ENCODE measurements around the gene VGLL2. TPM values are rescaled to one million over a fixed set of nuclear protein-coding genes. Genes with fewer than 3 reads are reported as not detected.

VGLL2 gene
- total RNA-seq, 4 donors from 2014 or later: not detected

GRCh38 chr6:117276778-117277316 lies 11.5 kb downstream of the VGLL2 start:
- TF ChIP-seq CTCF (IDR thresholded peaks at IDR 0.05; ENCODE audit: low read depth): no peak

DNA sequence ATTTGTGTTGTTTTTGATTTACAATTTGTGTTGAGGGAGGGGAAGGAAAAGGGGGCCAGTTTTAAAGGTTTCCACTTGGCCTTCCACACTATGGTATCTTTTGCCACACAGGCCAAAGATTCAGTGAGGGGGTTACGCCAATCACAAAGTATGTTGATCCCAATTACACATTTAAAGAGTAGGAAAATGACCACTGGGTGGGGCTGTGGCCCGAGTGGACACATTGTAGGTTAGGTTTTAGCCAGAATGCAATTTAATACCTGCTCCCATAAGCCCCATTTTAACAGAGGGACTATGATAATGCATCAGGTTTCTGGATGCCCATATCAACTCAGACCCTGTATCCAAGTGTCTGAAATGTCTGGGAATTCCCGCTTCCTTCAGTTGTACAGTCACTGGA lies 15.6 kb downstream of the VGLL2 start:
- TF ChIP-seq CTCF (IDR thresholded peaks at IDR 0.05; ENCODE audit: low read depth): no peak

DNA sequence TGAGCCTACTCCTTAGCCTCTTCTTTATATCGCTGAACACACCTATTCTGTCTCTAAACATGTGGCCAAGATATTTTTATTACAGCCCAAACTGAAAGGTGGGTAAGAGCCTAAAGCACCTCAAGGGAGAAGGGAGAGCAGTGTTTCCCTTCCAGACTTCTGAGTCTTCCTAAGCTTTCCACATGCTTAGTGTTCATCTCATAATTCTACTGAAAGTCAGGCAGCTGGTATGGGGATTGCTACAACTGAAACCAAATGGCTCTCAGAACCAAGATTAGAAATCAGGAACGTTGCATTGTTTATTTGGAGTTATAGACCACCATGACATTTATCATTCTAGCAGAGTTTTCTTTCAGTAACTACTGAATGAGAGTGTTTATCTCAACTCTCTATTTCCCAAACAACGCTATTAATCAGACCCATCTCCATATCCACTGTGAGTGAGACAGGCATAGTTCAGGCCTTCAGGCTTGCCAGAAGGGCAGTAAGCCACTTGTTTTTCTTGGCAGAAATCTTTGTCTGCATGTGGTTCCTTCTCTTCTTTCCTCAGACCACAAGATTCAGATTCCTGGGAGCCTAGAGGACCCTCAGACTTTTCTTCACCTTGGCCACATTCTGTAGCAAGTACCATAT lies 22.8 kb downstream of the VGLL2 start:
- TF ChIP-seq CTCF (IDR thresholded peaks at IDR 0.05; ENCODE audit: low read depth): no peak

DNA sequence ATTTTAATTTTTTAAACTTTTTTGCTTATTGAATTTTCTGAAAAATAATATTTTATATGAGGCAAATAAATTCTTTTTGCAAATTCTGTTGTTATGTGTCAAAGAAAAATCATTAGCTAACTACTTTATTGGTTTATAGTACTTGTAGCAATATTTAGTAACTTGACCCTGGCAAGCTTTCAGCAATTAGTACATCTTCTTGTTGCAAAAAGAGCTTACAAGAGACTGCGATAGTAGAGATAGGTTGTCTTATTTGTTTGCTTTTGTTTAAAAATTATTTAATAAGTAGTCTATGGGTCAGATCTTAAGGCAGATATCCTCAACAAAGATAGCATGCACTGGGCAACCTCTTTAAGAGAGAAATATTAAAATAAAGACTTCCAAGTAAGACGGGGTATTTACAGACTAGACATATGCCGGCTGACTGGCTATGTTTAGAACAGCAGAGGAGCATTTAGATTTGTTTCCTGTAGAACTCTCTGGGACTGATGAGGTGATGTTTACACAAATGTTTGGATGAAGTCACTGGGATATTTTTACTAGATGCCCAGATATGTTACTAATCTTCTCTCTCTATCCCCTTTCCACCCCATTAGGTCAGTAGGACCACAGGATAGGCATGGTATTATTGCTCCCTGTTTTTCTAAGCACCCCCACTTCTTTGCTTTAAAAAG lies 25.0 kb downstream of the VGLL2 start:
- no peak for TF ChIP-seq CTCF (IDR thresholded peaks at IDR 0.05; ENCODE audit: low read depth)

DNA sequence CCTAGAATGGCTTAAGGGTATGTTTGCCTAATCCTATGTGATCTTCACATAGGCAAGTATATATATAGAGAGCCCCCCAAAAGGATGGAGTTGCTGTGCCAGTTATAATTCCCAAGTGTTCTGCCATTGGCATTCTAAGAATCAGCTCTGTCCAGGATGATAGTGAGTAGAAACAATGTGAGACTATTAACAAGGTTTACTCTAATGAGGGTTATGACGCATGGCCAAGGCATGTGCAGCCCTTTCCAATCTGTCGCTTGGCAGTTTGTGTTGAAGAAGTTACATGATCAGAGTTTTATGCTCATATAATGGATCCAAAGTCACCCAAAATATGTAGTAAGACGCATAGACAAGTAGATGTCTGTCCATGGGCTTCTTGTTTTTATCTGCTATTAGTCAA lies 33.6 kb downstream of the VGLL2 start:
- TF ChIP-seq CTCF (IDR thresholded peaks at IDR 0.05; ENCODE audit: low read depth): no peak

GRCh38 chr6:117303323-117303722 lies 38.0 kb downstream of the VGLL2 start:
- no peak for TF ChIP-seq CTCF (IDR thresholded peaks at IDR 0.05; ENCODE audit: low read depth)

GRCh38 chr6:117304446-117304845 lies 39.1 kb downstream of the VGLL2 start:
- no peak for TF ChIP-seq CTCF (IDR thresholded peaks at IDR 0.05; ENCODE audit: low read depth)

Measured in subcutaneous adipose tissue (tissue), 4 donors.